Spleen (tissue), 7 donors: ENCODE measurements around the gene CNTNAP2.

Experiments
- POLR2A ChIP-seq, 3 donors: fragments of 450-650 bp; IDR thresholded peaks; one replicate each; pipeline ENCODE4 v1.5.1; 2017; ENCODE audit warnings: antibody characterized with exemption in 3 of 3, mild to moderate bottlenecking in 1 of 3
- POLR2AphosphoS5 ChIP-seq, 3 donors: sonication (generic); formaldehyde crosslinking; IDR thresholded peaks; one replicate each; pipeline ENCODE4 v1.5.1; 2017; ENCODE audit warnings: antibody characterized with exemption in 3 of 3
- TF ChIP-seq, protein P1 (sequence below), 11 experiments: fragments of 200-600 bp in 7 of 11; fragments of 450-650 bp in 4 of 11; sonication (generic) in 4 of 11; IDR thresholded peaks in 8 of 11; conservative IDR thresholded peaks in 3 of 11; 1 replicate in 7 of 11; 2 replicates in 4 of 11; pipeline versions ENCODE4 v1.4.0 to v1.8.0; 2016 to 2021; ENCODE audit warnings: antibody characterized with exemption in 11 of 11, inconsistent platforms in 4 of 11, mild to moderate bottlenecking in 1 of 11
- donor health status: DM: no; HTN: no; CAD: no; lungs with moderate emphysema.
- donor health status: DM: no; HTN: no; CAD: no.
- donor health status: DM: no; HTN: no; CAD: no.

DNA sequence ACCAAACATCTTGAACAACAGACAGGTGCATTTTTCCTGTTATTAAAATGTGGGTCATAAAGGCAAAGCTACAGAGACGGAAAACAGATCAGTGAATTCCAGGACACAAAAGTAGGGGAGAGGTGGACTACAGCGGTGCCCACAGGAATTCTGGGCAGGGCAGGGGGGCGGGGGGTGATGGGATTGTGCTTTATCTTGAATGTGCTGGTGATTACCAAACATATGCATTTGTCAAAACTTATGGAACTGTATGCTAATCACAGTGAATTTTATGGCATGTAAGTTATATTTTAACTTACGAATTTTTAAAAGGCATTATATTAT is 519.4 kb downstream of the CNTNAP2 start:
- TF ChIP-seq, protein P1, sequence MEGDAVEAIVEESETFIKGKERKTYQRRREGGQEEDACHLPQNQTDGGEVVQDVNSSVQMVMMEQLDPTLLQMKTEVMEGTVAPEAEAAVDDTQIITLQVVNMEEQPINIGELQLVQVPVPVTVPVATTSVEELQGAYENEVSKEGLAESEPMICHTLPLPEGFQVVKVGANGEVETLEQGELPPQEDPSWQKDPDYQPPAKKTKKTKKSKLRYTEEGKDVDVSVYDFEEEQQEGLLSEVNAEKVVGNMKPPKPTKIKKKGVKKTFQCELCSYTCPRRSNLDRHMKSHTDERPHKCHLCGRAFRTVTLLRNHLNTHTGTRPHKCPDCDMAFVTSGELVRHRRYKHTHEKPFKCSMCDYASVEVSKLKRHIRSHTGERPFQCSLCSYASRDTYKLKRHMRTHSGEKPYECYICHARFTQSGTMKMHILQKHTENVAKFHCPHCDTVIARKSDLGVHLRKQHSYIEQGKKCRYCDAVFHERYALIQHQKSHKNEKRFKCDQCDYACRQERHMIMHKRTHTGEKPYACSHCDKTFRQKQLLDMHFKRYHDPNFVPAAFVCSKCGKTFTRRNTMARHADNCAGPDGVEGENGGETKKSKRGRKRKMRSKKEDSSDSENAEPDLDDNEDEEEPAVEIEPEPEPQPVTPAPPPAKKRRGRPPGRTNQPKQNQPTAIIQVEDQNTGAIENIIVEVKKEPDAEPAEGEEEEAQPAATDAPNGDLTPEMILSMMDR (IDR thresholded peaks at IDR 0.05 in 8 of 11, conservative IDR thresholded peaks at IDR 0.05 in 3 of 11): no peak
- TF ChIP-seq POLR2A (IDR thresholded peaks at IDR 0.05) (no peak), POLR2AphosphoS5 (IDR thresholded peaks at IDR 0.05) (no peak)
